OCI-LY7 (cell line): ENCODE results near the gene FRMD8. TPM values are rescaled to one million over a fixed set of nuclear protein-coding genes. Genes with fewer than 3 reads are reported as not detected.

Experiments
- BruUV-seq: library from RNA; stranded (reverse); fragments of 400-500 nt; replicated peaks from 2 replicates; lab custom pipeline; 2021; lab: Mats Ljungman, UMichigan
- CTCF ChIA-PET: fragments of 300-600 bp; sonication (Branson Sonifier 250); formaldehyde crosslinking; loops from one replicate; lab custom pipeline; 2022; ENCODE audit warnings: antibody characterized with exemption; ENCODE audit not compliant: unreplicated experiment; lab: Charles Lee
- POLR2A ChIA-PET: fragments of 300-600 bp; sonication (Branson Sonifier 250); formaldehyde crosslinking; loops from one replicate; lab custom pipeline; 2022; ENCODE audit warnings: antibody characterized with exemption; lab: Charles Lee
- DNase-seq: peaks from one replicate; pipeline ENCODE4 v3.0.0-alpha.2; 2015; ENCODE audit warnings: low spot score
- H2AFZ ChIP-seq: fragments of 200-600 bp; sonication (generic), shearing (Covaris generic); 2 replicates; pipeline ENCODE4 v1.6.1; 2014; ENCODE audit warnings: mild to moderate bottlenecking, antibody characterized with exemption, low read length, moderate library complexity
- H3K27ac ChIP-seq: fragments of 200-600 bp; sonication (generic); 2 replicates; pipeline ENCODE4 v1.5.1; 2014; ENCODE audit warnings: mixed run types, low read depth, mild to moderate bottlenecking, moderate library complexity, low read length, inconsistent platforms; ENCODE audit not compliant: poor library complexity, severe bottlenecking
- H3K36me3 ChIP-seq: fragments of 200-600 bp; sonication (generic); 2 replicates; pipeline ENCODE4 v1.6.1; 2014; ENCODE audit warnings: mild to moderate bottlenecking, antibody characterized with exemption, low read length, moderate library complexity, mixed read lengths; ENCODE audit not compliant: insufficient read depth
- H3K4me1 ChIP-seq: fragments of 200-600 bp; sonication (generic); 2 replicates; pipeline ENCODE4 v1.5.1; 2014; ENCODE audit warnings: mild to moderate bottlenecking, low read length; ENCODE audit not compliant: insufficient read depth, poor library complexity, severe bottlenecking
- H3K4me2 ChIP-seq: fragments of 200-600 bp; sonication (generic); 2 replicates; pipeline ENCODE4 v1.6.1; 2014; ENCODE audit warnings: mild to moderate bottlenecking, low read length
- H3K4me3 ChIP-seq: fragments of 200-600 bp; sonication (generic); 2 replicates; pipeline ENCODE4 v1.5.1; 2014; ENCODE audit warnings: mild to moderate bottlenecking, low read depth, low read length; ENCODE audit not compliant: poor library complexity, severe bottlenecking
- H3K79me2 ChIP-seq: fragments of 200-600 bp; sonication (generic); 2 replicates; pipeline ENCODE4 v1.6.1; 2016; ENCODE audit warnings: low read depth, mild to moderate bottlenecking, low read length, moderate library complexity, mixed read lengths; ENCODE audit not compliant: insufficient read depth
- H3K9me2 ChIP-seq: fragments of 200-600 bp; sonication (generic); 2 replicates; pipeline ENCODE4 v1.6.1; 2016; ENCODE audit warnings: mild to moderate bottlenecking, low read length, mixed read lengths; ENCODE audit not compliant: insufficient read depth
- H3K9me3 ChIP-seq: fragments of 200-600 bp; sonication (generic); 2 replicates; pipeline ENCODE4 v1.6.1; 2014; ENCODE audit warnings: mild to moderate bottlenecking, mixed run types, low read length, mixed read lengths
- H4K20me1 ChIP-seq: fragments of 200-600 bp; sonication (generic); 2 replicates; pipeline ENCODE4 v1.6.1; 2014; ENCODE audit warnings: mild to moderate bottlenecking, antibody characterized with exemption, low read length, moderate library complexity, mixed read lengths; ENCODE audit not compliant: insufficient read depth
- EZH2phosphoT487 ChIP-seq: fragments of 200-600 bp; sonication (generic); IDR thresholded peaks from 2 replicates; pipeline ENCODE4 v1.6.1; 2018; ENCODE audit warnings: low read depth, borderline replicate concordance, mild to moderate bottlenecking, mixed run types, antibody characterized with exemption, low read length, moderate library complexity, mixed read lengths
- intact Hi-C: fragments of 100-400 bp; cut with micrococcal nuclease; formaldehyde crosslinking; loops from one replicate; pipeline ENCODE4 v1.10.0; 2022; ENCODE audit not compliant: unreplicated experiment
- total RNA-seq, 2 experiments: library from RNA; depleted of rRNA in 1 of 2; stranded (reverse); fragments of >200 nt in 1 of 2; shearing (Covaris generic) in 1 of 2; gene quantifications; 2 replicates each; pipeline ENCODE4 v1.2.3, GENCODE V29; 2014 to 2022
- TF ChIP-seq, protein P1 (sequence below): fragments of 200-600 bp; sonication (generic); conservative IDR thresholded peaks from 2 replicates; pipeline ENCODE4 v1.5.1; 2014; ENCODE audit warnings: mild to moderate bottlenecking, antibody characterized with exemption, low read length, moderate library complexity, mixed read lengths

Gene FRMD8
- total RNA-seq, 2 experiments from 2014 or later: 37.6 to 55.8 TPM

DNA sequence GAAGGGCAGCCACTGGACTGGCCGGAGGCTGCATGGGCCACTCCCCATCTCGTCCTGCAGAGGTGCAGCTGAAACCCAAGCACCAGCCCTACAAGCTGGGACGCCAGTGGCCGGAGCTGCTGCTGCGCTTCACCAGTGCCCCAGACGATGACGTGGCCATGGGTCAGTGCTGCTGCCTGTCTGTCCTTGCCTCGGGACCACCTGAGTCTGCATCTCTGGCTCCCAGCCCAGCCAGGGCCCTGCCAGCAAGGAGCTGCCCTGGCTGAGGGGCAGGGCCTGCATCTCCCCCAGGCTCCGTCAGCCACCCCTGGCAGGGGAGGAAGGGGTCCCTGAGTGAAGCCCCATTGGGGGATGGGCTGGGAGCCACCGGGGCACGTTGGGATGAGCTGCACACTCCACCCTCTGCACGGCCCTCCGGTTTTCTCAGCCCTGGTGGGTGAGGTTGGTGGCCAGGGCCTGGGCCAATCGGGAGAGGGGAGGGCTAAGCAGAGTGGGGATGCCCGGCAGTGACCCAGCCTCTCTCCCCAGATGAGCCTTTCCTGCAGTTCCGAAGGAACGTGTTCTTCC, 7.2 kb downstream of the FRMD8 start:
- DNase-seq: no peak
- H3K27ac ChIP-seq: no peak overlapping the region
- intact Hi-C loops: no loop called here
- H3K9me2 ChIP-seq: no peaks in the 10 kb centered on the region
- no peaks in the 10 kb centered on the region for H4K20me1 ChIP-seq
- peaks cover 46% of the 10 kb centered on the region; the same call in 1 of the 2 replicates for H3K36me3 ChIP-seq
- TF ChIP-seq, protein P1, sequence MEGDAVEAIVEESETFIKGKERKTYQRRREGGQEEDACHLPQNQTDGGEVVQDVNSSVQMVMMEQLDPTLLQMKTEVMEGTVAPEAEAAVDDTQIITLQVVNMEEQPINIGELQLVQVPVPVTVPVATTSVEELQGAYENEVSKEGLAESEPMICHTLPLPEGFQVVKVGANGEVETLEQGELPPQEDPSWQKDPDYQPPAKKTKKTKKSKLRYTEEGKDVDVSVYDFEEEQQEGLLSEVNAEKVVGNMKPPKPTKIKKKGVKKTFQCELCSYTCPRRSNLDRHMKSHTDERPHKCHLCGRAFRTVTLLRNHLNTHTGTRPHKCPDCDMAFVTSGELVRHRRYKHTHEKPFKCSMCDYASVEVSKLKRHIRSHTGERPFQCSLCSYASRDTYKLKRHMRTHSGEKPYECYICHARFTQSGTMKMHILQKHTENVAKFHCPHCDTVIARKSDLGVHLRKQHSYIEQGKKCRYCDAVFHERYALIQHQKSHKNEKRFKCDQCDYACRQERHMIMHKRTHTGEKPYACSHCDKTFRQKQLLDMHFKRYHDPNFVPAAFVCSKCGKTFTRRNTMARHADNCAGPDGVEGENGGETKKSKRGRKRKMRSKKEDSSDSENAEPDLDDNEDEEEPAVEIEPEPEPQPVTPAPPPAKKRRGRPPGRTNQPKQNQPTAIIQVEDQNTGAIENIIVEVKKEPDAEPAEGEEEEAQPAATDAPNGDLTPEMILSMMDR: no peak
- no peak for TF ChIP-seq EZH2phosphoT487
- ChIA-PET CTCF (no interaction called here), POLR2A (interaction anchor here (1.0 kb wide), 1 partner anchor 9 kb away, joined by 3 read pairs; no protein-coding TSS in a partner anchor)
- peaks cover 7% of the 10 kb centered on the region for H3K4me1 ChIP-seq
- no peaks in the 10 kb centered on the region for H3K9me3 ChIP-seq
- no TSS peak for BruUV-seq
- no peak overlapping the region for H3K4me3 ChIP-seq
- no peak overlapping the region for H2AFZ ChIP-seq
- H3K79me2 ChIP-seq: no peaks in the 10 kb centered on the region
- H3K4me2 ChIP-seq: no peak overlapping the region

DNA sequence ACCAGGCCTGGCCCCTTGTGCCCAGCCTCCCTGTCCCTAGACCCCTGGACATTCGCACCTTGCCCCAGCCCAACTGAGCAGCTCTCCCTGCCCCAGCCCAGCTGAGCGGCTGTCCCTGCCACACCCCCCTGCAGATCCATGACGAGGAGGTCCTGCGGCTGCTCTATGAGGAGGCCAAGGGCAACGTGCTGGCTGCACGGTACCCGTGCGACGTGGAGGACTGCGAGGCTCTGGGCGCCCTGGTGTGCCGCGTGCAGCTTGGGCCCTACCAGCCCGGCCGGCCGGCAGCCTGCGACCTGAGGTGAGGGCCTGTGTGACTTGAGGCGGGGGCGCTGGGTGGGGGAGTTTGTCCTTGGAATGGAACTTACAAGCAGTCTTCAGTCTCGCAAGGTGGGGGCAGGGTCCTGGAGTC, 7.7 kb downstream of the FRMD8 start:
- H3K27ac ChIP-seq: no peak overlapping the region
- peaks cover 3% of the 10 kb centered on the region for H3K4me1 ChIP-seq
- H4K20me1 ChIP-seq: no peaks in the 10 kb centered on the region
- TF ChIP-seq, protein P1: no peak
- TF ChIP-seq EZH2phosphoT487: no peak
- no peaks in the 10 kb centered on the region for H3K9me3 ChIP-seq
- intact Hi-C loops: no loop called here
- no peak for DNase-seq
- H3K9me2 ChIP-seq: no peaks in the 10 kb centered on the region
- no peak overlapping the region for H3K4me2 ChIP-seq
- CTCF ChIA-PET: no interaction called here
- POLR2A ChIA-PET: no interaction called here
- no peak overlapping the region for H3K4me3 ChIP-seq
- H2AFZ ChIP-seq: no peak overlapping the region
- no peaks in the 10 kb centered on the region for H3K79me2 ChIP-seq
- no TSS peak for BruUV-seq
- H3K36me3 ChIP-seq: peaks cover 44% of the 10 kb centered on the region; the same call in 1 of the 2 replicates

DNA sequence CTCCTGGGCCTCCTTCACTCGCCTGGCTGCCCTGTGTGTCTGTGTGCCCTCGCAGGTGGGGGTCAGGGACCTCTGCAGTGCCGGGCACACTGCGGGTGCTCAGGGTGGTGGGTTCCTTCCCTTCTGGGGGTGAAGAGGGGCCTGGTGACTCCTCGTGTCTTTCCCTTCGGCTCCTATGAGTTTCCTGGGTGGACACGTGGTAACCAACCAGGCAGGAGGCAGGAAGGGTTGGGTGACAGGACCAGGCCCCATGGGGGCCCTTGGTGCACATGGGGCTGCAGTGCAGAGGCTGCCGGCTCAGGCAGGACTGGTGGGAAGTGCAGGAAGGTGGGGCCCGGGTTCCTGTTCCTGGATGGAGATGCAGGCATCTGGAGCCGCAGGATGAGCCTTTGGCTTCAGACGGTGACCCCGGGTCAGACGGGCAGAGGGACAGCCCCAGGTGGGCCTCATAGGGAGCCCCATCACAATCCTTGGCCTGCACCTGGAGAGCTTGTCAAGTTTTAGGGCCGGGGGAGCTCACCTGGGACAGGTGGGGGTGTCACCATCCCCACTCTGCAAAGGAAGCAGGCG, 9.6 kb downstream of the FRMD8 start:
- no peak overlapping the region for H3K4me3 ChIP-seq
- no peaks in the 10 kb centered on the region for H3K4me1 ChIP-seq
- H3K9me3 ChIP-seq: no peaks in the 10 kb centered on the region
- no peaks in the 10 kb centered on the region for H3K9me2 ChIP-seq
- peaks cover 52% of the 10 kb centered on the region for H3K36me3 ChIP-seq
- BruUV-seq: no TSS peak
- intact Hi-C loops: no loop called here
- no peaks in the 10 kb centered on the region for H4K20me1 ChIP-seq
- no peaks in the 10 kb centered on the region for H3K79me2 ChIP-seq
- POLR2A ChIA-PET: no interaction called here
- DNase-seq: no peak
- CTCF ChIA-PET: no interaction called here
- TF ChIP-seq EZH2phosphoT487: no peak
- TF ChIP-seq, protein P1: no peak
- H2AFZ ChIP-seq: no peak overlapping the region
- no peak overlapping the region for H3K27ac ChIP-seq
- H3K4me2 ChIP-seq: no peak overlapping the region
